Neural crest cell (in vitro differentiated cells): Measurements from ENCODE around the gene STK38L. TPM values are rescaled to one million over a fixed set of nuclear protein-coding genes. Genes with fewer than 3 reads are reported as not detected.

Experiments used
- DNase-seq: peaks from one replicate; pipeline ENCODE4 v3.0.0; 2021; ENCODE audit warnings: low read depth, mixed read lengths, low spot score
- H3K27ac Mint-ChIP-seq: one replicate; pipeline ENCODE4 v1.8.0; 2021; ENCODE audit warnings: mild to moderate bottlenecking, mixed read lengths; ENCODE audit not compliant: unreplicated experiment
- H3K27me3 Mint-ChIP-seq: 2 replicates; pipeline ENCODE4 v1.8.0; 2021; ENCODE audit warnings: low read depth, mild to moderate bottlenecking, mixed read lengths
- H3K36me3 Mint-ChIP-seq: 2 replicates; pipeline ENCODE4 v1.8.0; 2021; ENCODE audit warnings: low read depth, mild to moderate bottlenecking, mixed read lengths
- H3K4me1 Mint-ChIP-seq: 2 replicates; pipeline ENCODE4 v1.8.0; 2021; ENCODE audit warnings: mixed read lengths
- H3K4me3 Mint-ChIP-seq: one replicate; pipeline ENCODE4 v1.8.0; 2021; ENCODE audit warnings: mild to moderate bottlenecking, mixed read lengths
- H3K9me3 Mint-ChIP-seq: 2 replicates; pipeline ENCODE4 v1.8.0; 2021; ENCODE audit warnings: mixed read lengths
- CTCF ChIP-seq: fragments of 200-600 bp; sonication (generic); conservative IDR thresholded peaks from 2 replicates; pipeline ENCODE4 v1.5.0; 2021; ENCODE audit warnings: antibody characterized with exemption, mild to moderate bottlenecking
- total RNA-seq: library from RNA; stranded (reverse); gene quantifications from 2 replicates; pipeline ENCODE4 v1.2.1, GENCODE V29; 2021

Gene STK38L
- total RNA-seq, 1 donor from 2014 or later, result 29.9 TPM

DNA sequence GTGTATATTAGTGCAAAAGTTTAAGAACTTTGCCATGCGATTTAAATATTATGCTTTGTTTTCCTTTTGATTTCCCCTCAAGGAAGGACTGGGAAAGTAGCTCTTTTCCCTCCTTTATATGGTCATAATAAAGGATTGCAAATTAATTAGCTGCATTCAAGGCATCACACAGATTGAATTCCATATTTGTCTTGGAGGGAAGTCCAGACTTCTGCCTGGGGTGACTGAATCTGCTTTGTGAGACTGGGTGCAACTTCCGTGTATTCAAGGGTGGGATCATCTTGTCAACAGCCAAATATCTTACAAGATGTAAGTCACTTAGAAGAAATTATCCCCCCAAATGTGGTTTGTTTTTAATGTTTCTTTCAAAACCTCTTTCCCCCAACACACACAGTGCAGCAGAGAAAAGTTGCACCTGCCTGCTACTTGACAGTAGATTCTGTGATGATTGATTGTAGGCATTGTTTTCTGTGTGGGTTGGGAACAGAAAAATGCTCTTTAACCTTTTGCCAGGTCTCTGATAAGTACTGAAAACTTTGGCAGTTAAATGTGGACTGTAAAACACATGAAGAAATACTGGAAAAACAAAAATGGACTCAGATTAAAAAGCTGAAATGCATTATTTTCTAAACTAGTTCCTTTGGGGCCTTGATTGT, 28.4 kb downstream of the STK38L start:
- Mint-ChIP-seq H3K27ac (no peak overlapping the region), H3K4me3 (no peak overlapping the region), H3K36me3 (peaks cover 8% of the 10 kb centered on the region), H3K9me3 (peaks cover 5% of the 10 kb centered on the region), H3K4me1 (peaks cover 27% of the 10 kb centered on the region), H3K27me3 (no peaks in the 10 kb centered on the region)
- TF ChIP-seq CTCF, result no peak
- DNase-seq, result no peak

DNA sequence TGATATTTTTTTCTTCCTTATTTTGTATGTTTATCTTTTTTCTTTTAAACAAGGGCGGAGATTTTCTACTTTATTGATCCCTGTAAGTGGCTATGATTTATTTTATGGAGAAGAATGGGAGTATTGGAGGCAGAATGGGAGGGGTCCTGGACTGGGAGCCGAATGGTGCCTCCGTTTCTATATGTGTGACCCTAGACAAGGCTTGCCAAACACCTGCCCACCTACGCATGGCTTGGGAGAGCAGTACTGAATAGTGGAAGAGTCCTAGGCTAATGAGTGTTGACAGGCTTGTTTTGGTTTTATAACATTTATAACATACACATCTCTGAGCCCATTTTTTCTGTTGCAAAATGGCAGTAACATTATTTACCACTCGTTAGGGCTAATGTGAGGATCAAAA, 29.0 kb downstream of the STK38L start:
- DNase-seq, result no peak
- Mint-ChIP-seq H3K36me3 (peaks cover 2% of the 10 kb centered on the region), H3K27me3 (no peaks in the 10 kb centered on the region), H3K9me3 (no peaks in the 10 kb centered on the region), H3K4me1 (peaks cover 27% of the 10 kb centered on the region), H3K27ac (no peak overlapping the region), H3K4me3 (no peak overlapping the region)
- TF ChIP-seq CTCF, result no peak

DNA sequence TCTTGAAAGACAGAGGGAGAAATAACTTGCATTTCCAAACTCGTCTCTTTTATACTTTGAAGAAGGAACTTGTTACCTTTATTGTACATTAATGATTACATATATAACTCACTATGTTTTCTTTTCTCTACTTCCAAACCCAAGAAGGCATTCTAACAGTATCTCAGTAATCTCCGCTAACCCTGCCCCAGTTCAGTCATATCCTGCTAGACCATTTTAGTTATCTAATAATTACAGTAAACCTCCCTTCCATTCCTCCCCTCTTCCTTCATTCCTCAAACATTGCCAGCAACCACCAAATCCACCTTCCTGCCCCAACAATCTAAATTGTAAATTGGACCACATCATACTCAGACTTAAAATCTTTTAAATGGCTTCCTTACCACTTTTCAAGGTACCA, 30.6 kb downstream of the STK38L start:
- Mint-ChIP-seq H3K9me3 (no peaks in the 10 kb centered on the region), H3K4me3 (no peak overlapping the region), H3K36me3 (no peaks in the 10 kb centered on the region), H3K4me1 (peaks cover 27% of the 10 kb centered on the region), H3K27me3 (no peaks in the 10 kb centered on the region), H3K27ac (peak overlapping the region; percentile 22)
- no peak for DNase-seq
- no peak for TF ChIP-seq CTCF

DNA sequence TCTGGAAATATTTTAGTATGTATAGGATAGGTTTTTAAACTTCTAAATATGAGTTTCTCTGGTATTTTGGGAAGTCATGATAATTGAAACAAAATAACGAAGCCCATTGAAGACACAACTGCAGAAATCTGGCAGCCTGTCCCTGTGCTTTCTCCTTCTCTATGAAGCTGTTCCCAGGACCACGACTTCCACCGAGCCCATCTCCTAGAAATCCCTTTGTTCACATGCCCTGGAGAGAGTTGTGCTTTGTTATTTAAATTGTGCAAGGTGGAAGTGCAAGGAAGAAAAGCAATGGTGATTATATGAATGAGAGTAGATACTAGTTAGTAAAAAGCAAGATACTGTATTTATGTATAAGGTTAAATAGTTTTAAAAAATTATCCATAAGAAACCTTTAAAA, 32.2 kb downstream of the STK38L start:
- Mint-ChIP-seq H3K36me3 (no peaks in the 10 kb centered on the region), H3K9me3 (no peaks in the 10 kb centered on the region), H3K4me1 (peaks cover 27% of the 10 kb centered on the region), H3K27me3 (no peaks in the 10 kb centered on the region), H3K4me3 (no peak overlapping the region), H3K27ac (no peak overlapping the region)
- DNase-seq, result no peak
- TF ChIP-seq CTCF, result no peak

DNA sequence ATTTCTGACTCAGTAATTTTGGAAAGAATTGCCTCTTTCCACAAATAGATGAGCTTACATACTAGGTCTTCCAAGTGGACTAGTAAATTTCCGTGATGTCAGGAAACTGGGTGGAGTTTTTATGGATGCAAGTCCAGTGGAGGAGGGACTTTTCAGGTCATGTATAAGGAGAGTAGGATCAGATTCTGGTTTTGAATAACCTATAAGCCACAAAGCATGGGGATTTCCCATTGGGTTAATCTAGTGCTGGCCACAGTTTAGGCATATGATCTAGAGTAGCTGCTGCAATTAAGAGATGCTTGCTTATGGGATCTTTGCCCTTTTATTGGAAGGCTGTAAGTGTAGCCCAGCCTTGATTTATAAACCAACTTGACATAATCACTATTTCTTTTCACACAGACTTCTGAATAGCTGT, 33.8 kb downstream of the STK38L start:
- Mint-ChIP-seq H3K4me1 (peaks cover 16% of the 10 kb centered on the region), H3K27ac (no peak overlapping the region)

More for the DNA sequence above, 33.8 kb downstream of the STK38L start:
- TF ChIP-seq CTCF, result no peak
- DNase-seq, result no peak
- Mint-ChIP-seq H3K27me3 (no peaks in the 10 kb centered on the region), H3K9me3 (no peaks in the 10 kb centered on the region), H3K4me3 (no peak overlapping the region), H3K36me3 (no peaks in the 10 kb centered on the region)
